Liver (tissue), 3 donors: Measurements from ENCODE around the gene APP.
A peak's percentile ranks its signal among the peaks of the same experiment; 100 is the strongest.

Experiments used
- FOXA2 ChIP-seq: IDR thresholded peaks from 2 replicates; pipeline ENCODE4 v1.6.1; 2016; ENCODE audit warnings: antibody characterized with exemption
- TF ChIP-seq, protein P1 (sequence below): IDR thresholded peaks from 2 replicates; pipeline ENCODE4 v1.6.1; 2016; ENCODE audit warnings: antibody characterized with exemption
- TF ChIP-seq, protein P2 (sequence below): fragments of 150-350 bp; IDR thresholded peaks from 2 replicates; pipeline ENCODE4 v1.5.1; 2017; ENCODE audit warnings: improper control_type of control experiment, low read depth, low read length; ENCODE audit not compliant: missing input control
- TF ChIP-seq, protein P3 (sequence below): IDR thresholded peaks from 2 replicates; pipeline ENCODE4 v1.6.1; 2016; ENCODE audit warnings: antibody characterized with exemption
- donor health status: healthy.
- donor health status: healthy.

DNA sequence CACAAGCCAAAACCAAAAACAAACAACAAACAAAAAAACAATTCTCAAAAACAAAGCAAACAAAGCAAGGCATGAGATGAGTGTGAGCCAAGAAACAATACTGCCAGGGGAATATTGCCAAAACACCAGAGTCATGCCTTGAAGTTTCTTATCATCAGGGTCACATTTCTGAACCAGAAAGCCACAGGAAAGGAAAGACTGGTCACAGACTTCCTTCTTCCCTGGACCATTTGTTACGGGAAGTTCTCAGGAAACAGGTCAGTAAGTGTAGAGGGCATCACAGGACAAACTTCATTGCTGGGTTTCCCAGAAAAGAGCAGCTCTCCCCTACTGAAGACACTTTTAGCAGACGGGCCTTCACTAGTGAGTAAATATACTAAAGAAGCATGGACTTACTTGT is 244.6 kb downstream of the APP start:
- TF ChIP-seq, protein P1, sequence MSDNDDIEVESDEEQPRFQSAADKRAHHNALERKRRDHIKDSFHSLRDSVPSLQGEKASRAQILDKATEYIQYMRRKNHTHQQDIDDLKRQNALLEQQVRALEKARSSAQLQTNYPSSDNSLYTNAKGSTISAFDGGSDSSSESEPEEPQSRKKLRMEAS, result peak; percentile 64
- TF ChIP-seq, protein P2, sequence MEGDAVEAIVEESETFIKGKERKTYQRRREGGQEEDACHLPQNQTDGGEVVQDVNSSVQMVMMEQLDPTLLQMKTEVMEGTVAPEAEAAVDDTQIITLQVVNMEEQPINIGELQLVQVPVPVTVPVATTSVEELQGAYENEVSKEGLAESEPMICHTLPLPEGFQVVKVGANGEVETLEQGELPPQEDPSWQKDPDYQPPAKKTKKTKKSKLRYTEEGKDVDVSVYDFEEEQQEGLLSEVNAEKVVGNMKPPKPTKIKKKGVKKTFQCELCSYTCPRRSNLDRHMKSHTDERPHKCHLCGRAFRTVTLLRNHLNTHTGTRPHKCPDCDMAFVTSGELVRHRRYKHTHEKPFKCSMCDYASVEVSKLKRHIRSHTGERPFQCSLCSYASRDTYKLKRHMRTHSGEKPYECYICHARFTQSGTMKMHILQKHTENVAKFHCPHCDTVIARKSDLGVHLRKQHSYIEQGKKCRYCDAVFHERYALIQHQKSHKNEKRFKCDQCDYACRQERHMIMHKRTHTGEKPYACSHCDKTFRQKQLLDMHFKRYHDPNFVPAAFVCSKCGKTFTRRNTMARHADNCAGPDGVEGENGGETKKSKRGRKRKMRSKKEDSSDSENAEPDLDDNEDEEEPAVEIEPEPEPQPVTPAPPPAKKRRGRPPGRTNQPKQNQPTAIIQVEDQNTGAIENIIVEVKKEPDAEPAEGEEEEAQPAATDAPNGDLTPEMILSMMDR, result no peak
- TF ChIP-seq, protein P3, sequence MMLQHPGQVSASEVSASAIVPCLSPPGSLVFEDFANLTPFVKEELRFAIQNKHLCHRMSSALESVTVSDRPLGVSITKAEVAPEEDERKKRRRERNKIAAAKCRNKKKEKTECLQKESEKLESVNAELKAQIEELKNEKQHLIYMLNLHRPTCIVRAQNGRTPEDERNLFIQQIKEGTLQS, result no peak
- no peak for TF ChIP-seq FOXA2
